Measurements from ENCODE around the gene CD99L2.

- no peak for TF ChIP-seq CTCF (conservative IDR thresholded peaks at IDR 0.05 in 1 of 2, IDR thresholded peaks at IDR 0.05 in 1 of 2; ENCODE audit: low read depth in 1 of 2, low read length in 2 of 2)
- TF ChIP-seq EZH2 (IDR thresholded peaks at IDR 0.05; ENCODE audit: low read length, missing control alignments), result no peak
Observed at GRCh38 chrX:150767045-150767395, 131.4 kb downstream of the CD99L2 start.
